Cortex of kidney (tissue), 1 donor: Measurements from ENCODE around the gene KCTD20.

Source experiments
- DNase-seq: peaks from one replicate; lab custom pipeline; 2025; lab: John Stamatoyannopoulos, UW

Gene KCTD20

GRCh38 chr6:36493859-36494258 is 51.1 kb downstream of the KCTD20 start:
- DNase-seq = no peak

DNA sequence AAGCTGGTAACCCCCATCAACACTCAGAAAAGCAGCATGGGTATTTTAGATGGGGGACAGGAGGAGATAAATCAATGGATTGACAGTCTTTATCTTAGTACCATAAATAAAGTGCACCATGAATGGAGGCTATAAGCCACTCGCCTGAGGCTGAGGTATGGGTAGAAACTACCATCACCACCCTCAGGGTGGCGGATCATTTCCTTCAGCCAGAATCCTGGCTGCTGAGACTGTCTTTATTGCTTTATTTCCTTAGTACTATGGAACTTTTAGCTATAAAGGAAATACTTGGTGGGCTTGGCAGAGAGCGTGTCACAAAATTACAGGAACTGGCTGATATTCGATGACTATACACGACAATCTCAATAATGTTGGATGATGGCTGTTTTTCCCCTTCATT is 52.3 kb downstream of the KCTD20 start:
- DNase-seq = no peak

DNA sequence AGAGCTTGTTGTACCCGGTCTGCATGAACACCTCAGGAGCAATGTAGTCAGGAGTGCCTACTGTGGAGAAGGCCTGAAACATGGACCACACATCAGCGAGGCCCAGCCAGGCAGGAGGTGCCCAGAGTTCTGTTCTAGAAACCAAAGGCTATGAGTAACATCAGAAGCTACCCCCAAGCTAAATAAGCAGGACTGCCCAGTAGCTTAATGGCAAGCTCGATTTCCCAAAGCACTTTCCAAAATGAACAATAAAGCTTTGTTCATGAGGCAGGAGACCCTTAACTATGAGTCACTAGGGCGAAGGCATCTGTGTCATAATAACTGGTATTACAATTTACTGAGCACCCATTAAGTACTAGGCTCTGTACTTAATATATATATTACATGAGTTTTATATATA is 57.1 kb downstream of the KCTD20 start:
- DNase-seq = no peak

GRCh38 chr6:36501686-36502085 is 58.9 kb downstream of the KCTD20 start:
- no peak for DNase-seq

- no peak for DNase-seq
Measured at GRCh38 chr6:36504181-36504580, 61.4 kb downstream of the KCTD20 start.

- DNase-seq = no peak
Measured at GRCh38 chr6:36504982-36505381, 62.2 kb downstream of the KCTD20 start.

DNA sequence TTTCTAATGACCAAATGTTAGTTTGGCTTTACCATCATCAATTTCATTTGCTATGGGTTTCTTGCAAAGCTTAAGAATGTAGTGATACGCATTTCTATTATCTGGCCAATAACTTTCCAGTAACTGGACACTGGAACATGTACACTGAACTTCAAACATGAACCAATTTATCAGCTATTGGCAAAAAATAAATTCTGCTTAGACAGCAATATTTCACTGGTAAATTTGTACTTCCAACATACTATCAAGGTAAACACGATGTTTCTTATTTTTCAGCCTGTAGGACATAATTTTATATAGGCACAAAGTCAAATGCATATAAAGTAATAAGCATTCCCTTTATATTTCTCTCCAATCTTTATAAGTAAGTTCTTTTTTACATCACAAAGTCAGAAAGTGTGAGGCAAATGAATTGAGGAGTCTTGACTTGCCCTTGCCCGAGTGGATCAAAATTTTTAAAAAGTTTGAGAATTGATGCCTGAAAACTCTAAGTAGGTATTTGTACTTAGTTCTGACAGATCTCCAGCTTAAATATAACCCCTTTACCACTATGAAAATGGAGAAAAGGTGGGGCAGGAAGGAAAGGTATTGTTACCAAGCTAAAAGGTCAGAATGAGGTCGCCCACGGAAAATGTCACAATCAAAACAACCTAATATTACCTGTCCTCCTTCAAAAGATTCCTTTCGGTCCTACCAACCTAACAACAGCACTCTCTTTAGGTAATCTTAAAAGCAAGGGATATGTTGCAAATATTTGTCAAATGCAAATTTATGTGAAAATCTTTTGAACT is 63.1 kb downstream of the KCTD20 start:
- DNase-seq = no peak

- DNase-seq = no peak
Measured at GRCh38 chr6:36506611-36507010, 63.8 kb downstream of the KCTD20 start.

GRCh38 chr6:36508532-36508931 is 65.7 kb downstream of the KCTD20 start:
- no peak for DNase-seq

DNA sequence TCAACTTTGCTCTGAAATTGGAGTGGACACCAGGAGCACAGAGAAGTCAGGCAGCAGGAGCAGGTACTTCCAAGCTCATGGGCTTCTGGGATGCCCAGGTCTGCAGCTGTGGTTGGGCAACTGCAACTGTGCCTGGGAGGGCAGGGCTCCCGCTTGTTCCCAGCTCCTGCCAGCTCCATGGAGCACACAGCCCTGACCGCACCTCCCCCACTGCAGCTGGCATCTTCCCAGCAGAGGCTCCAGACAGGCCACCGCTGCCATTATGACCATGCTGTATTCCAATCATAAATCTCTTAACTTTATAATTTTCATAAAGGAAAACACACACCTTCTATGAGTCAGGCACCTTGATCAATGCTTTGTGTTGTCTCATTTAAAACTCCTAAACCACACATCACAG is 67.6 kb downstream of the KCTD20 start:
- DNase-seq = no peak

DNA sequence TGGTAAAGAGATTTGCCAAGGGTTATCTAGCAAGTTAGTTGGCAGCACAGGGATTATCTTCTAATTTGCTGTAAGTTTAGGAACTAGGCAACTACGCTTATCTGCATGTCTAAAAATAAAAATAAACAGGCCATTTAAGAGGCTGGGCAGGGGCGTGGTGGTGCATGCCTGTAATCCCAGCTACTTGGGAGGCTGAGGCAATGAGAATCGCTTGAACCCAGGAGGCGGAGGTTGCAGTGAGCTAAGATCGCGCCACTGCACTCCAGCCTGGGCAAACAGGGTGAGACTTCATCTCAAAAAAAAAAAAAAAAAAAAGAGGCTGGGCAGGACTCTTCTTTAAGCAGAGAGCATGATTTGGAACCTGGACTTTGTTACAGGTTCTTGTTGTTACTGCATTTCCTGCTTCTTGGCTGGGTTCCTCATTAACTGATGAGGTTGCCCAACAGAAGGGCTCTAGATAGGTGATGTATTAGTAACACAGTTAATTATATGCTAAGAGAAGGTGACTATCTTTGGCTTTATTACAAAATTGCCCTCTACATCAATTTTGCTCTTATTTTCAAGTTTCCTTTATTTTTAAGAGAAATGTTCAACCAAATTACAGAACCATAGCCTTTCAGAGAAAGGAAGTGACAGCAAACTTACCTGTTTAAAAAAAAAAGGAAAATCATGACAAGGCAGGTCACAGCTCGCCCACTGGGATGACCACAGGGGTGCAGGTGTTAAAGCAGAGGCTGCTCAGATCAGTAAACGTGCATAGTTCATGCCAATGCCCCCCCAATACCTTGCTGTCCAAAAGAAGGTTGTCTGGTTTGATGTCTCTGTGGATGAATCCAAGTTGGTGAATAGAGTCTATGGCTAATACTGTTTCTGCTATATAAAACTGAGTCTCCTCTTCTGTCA is 72.0 kb downstream of the KCTD20 start:
- DNase-seq = no peak

GRCh38 chr6:36515844-36516243 is 73.0 kb downstream of the KCTD20 start:
- no peak for DNase-seq

DNA sequence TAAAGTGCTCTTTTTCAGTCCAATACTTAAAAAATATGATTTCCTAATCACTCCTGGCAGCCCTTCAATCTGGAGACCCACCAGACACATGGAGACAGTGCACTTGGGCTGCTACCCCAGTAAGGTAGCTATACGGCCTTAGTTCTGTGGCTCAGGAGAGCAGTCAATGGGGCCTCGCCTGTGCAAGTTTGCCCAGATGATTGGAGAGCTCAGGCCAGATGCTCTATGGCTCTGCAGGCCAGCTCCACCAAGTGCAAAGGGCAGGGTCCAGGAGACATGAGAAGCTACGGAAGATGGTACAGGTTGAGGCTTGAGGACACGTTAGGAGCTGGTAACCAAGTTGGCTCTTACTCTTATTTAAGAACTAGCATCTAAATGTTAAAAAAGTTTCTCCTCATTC is 73.8 kb downstream of the KCTD20 start:
- DNase-seq = no peak

- no peak for DNase-seq
Measured at GRCh38 chr6:36516988-36517387, 74.2 kb downstream of the KCTD20 start.

DNA sequence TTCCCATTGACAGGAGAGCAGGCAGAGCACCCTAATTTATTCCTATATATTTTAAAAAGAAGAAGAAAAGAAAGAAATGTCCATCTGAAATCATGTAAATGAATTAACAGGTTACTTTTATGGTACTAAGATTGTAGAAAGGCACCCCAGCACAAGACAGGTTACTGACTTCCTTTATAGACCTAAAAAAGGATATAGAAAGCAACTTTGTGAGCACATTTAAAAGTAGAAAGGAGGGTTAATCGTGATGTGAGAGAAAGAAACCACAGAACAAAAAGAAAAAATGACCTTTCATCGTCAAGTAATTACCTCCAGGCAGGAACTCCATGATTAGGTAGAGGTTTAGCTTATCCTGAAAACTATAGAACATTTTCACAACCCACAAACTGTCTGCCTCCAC is 74.6 kb downstream of the KCTD20 start:
- DNase-seq = no peak

- no peak for DNase-seq
Measured at GRCh38 chr6:36519352-36519751, 76.6 kb downstream of the KCTD20 start.

DNA sequence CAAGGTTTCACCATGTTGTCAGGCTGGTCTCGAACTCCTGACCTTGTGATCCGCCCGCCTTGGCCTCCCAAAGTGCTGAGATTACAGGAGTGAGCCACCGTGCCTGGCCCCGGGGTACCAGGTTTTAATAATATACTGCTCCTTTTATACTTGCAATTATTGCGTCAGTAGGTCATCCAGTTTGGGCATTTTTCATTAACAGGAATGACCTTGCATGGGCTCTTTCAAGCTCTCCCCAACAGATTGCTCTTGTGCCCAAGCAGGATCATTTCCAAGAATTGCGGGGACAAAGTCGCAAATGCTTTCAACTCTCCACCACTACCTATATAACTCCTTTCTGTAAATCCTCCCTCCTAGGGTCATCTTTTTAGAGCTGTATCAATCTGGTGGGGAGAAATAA is 80.7 kb downstream of the KCTD20 start:
- DNase-seq = no peak

DNA sequence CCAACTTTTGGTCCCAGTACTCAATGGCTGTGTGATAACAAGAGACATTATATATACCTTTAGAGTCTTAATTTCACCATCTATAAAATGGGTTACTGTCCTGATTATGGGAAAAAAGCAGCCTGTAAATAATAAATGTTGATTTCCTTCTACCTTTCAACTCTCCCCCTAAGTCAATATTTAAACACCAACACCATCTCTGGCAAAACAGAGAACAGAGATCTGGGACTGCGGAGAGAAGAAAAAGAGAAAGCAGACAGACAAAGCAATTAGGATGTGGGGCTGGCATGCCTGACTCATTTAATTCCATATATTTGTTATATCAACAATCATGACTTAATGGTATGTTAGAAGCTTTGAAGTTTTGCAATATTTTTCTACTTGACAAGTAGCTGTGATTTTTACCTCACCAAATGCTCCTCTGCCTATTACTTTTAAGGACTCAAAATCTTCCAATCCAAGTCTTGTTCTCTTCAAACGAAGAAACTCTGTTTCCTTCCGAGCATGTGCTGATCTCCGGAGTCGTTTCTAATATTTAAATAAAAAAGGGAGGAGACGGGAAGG is 81.2 kb downstream of the KCTD20 start:
- DNase-seq = no peak

- no peak for DNase-seq
Measured at GRCh38 chr6:36524871-36525270, 82.1 kb downstream of the KCTD20 start.

- no peak for DNase-seq
Measured at GRCh38 chr6:36525346-36525745, 82.5 kb downstream of the KCTD20 start.

DNA sequence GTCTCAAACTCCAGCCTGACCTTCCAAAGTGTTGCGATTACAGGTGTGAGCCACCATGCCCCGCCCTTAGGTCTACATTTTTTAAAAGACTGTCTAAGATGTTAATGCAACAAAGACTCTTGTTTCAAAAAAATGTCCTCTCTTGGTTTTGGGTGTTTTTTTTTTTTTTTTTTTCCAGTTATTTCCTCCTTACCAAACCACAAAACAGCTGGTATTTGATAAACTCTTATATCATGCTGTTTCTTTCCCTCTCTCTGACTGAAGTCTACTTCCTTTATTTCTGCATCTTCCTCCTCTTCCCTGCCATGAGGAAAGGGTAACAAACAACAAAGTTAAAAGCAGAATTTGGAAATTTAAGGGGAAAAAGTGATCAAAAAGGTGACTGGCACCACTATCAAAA is 83.3 kb downstream of the KCTD20 start:
- DNase-seq = no peak

- DNase-seq = no peak
Measured at GRCh38 chr6:36533321-36533720, 90.5 kb downstream of the KCTD20 start.
